ENCODE data around the gene ZNF764.
"Not testable (repeated sequence)": the region's sequence is repeated elsewhere in the genome, so short reads cannot be mapped to it uniquely, and the experiment has no call there.

The ZNF764 gene

DNA sequence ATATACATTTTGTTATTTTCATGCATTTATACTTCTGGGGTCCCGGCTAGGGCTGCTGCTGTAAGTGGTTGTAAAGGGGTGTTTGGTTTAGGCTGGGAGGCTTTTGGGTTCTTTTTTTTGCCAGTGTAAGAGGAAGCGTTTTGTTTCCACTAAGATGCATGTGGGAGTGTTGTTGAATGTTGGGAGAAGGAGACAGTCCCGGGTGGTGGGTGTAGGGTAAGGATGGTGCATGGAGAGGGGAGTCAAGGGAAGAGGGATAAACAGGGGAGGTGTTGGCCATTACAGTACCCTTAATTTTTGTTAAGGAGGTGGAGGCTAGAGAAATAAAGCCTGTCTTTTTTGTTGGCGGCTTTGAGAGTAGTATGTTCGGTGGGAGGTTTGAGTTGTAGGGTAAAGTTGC, 15.1 kb downstream of the ZNF764 start:
- no peak for DNase-seq

DNA sequence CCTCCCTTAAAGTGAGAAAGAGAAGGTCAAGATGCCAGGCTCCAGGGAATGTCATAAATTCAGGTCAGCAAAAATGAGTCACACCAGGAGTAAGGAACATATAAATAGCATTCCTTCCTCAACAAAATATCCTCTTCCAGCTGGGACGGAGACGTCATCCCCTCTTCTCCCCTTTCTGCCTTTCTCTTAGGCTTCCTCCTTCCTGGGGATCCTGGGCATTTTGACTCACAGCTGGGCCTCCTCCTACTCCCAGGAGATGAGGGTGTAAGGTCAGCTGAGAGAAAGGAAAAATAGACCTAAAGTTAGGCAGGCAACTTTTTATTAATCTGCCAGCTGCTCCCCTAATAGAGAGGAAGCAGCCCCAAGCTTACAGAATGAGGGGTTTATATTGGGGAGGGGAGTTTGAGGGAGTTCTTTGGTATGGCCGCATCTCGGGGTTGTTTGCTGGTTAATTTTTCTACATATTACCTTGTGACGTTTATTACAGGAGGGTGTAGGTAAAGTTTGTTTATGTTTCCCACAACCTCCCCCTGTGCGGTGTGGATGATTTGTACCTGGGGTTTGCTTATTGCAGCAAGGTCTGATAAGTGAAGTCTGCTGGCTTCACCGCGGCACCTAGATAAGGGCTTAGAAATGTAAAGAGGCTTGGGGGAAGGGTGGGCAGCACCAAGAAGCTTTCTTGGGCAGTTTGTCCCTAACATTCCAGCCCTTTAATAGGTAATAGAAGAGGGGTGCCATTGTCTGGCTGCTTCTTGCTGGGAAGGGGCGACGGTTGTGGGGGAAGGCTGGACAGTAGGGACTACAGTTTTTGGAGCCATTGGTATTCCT, 16.5 kb downstream of the ZNF764 start:
- DNase-seq: no peak

DNA sequence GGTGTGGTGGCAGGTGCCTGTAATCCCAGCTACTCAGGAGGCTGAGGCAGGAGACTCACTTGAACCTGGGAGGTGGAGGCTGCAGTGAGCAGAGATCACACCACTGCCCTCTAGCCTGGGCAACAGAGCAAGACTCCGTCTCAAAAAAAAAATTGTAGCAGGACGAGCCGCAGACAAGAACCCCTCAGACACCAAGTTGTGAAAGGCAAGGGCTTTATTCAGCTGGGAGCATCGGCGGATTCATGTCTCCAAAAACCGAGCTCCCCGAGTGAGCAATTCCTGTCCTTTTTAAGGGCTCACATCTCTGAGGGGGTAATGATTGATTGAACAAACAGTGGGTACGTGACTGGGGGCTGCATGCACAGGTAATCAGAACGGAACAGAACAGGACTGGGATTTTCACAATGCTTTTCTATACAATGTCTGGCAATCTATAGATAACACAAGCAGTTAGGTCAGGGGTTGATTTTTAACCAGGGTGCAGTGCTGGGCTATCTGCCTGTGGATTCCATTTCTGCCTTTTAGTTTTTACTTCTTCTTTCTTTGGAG, 17.2 kb downstream of the ZNF764 start:
- not testable (repeated sequence) for DNase-seq

DNA sequence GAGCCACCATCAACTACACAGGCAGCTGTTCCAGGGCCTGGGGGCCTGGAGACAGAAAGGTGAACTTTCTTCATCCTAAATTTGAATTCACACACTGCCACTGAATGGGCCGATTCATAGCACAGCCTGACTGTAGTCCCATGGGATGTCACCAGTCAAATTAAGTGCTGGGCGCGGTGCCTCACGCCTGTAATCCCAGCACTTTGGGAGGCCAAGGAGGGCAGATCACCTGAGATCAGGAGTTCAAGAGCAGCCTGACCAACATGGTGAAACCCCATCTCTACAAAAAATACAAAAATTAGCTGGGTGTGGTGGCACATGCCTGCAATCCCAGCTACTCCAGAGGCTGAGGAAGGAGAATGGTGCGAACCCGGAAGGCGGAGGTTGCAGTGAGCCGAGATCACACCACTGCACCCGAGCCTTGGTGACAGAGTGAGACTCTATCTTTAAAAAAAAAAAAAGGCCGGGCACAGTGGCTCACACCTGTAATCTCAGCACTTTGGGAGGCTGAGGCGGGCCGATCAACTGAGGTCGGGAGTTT, 18.1 kb downstream of the ZNF764 start:
- DNase-seq: not testable (repeated sequence)

DNA sequence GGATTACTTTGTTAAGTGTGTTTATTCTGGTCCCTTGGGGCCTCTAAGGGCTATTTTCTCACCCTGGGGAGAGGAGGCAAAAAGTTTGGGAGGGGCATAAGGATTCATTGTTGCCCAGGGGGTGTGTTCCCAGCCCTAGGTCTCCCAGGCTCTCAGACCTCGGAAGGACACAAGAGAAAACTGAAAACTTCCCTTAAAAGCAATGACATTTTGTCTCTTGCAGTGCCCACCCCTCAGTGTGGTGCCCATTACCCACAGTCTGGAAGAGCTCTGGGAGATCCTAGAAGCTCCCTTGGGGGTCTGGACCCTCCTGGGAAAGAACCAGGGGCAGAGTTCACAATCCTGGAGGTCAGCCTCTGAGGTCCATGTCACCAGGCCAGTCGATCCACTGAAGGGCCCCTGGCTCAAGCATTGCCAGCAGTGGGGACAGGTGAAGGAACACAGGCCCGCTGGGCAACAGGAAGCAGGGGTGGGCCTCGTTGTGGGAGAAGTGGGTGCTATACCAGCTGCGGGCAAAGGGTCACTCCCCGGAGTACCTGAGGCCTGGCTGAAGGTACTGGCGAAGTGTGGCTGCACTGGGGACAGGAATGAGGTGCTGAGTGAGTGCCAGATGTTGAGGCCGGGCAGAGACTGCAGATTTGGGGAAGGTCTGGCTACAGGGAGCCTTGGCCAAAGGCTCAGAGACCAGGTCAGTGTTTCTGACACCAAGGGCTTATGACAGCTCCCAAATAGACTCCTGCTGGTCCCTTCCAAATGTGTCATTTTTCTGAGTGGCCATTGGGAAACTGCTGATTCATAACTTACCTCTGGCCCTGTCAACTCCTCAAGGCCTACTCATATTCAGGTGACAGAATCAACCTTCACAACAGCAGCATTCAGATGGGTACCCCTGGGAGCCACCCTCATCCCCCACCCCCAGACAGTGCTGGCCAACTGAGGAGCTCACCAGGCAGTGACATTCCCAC, 18.9 kb downstream of the ZNF764 start:
- DNase-seq: no peak

DNA sequence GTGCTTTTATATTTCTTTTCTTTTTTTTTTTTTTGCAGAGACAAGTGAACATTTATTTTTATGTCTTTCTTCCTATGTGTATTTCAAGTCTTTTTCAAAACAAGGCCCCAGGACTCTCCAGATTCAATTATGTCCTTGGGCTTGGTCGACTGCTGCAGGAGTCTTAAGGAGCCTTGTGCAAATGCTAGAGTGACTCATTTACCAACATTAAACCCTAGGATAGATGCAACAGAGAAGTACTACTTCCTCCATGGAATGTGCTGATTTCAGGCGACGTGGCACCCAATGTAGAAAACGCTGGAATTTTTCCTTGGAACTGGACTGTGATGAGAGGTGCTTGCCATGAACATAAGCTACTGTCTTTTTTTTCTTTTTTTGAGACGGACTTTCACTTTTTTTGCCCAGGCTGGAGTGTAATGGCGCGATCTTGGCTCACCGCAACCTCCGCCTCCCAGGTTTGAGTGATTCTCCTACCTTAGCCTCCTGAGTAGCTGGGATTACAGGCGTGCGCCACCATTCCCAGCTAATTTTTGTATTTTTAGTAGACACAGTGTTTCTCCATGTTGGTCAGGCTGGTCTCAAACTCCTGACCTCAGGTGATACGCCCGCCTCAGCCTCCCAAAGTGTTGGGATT, 21.7 kb downstream of the ZNF764 start:
- DNase-seq: not testable (repeated sequence)

DNA sequence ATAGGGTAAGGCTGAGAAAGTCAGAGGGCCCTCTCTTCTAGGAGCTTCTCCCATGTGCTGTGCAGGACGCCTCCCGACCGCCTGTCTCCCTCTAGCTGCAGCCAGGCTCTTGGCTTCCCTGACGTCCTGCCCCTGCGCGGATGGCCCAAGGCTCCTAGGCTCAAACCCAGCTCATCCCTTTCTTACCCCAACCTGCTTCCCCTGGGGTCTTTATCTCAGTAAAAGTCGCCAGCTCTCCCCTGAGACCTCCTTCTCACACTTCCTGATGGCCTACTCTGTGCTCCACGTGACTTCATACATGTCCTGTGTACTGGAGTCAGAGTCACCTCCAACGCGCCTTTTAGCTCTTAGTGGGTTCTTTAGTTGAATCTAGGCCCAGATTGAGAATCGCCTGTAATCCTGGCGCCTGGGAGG, 22.4 kb downstream of the ZNF764 start:
- peak; percentile 85 for DNase-seq

DNA sequence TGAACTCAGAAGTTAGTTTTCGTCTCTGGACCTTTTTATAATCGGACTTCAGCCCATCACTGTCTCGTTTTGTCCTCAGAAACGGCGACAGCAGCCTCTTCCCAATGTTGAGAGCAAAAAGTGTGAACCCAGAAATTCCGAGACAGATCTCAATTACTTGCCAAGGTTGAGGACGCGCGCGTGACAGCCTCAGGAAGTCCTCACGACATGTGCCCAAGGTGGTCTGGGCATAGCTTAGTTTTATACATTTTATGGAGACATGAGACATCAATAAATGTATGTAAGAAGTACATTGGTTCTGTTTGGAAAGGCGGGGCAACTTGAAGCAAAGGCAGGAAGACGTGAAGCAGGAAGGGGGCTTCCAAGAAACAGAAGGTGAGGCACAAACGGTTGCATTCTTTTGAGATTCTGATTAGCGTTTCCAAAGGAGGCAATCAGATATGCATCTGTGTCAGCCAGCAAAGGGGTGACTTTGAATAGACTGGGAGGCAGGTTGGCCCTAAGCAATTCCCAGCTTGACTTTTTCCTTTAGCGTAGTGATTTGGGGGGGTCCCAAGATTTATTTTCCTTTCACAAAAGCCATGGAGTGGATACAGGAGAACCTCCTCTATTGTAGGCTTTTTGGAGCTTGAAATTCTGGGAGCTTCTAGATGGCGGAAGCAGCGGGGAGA, 22.9 kb downstream of the ZNF764 start:
- peak; percentile 78 for DNase-seq

DNA sequence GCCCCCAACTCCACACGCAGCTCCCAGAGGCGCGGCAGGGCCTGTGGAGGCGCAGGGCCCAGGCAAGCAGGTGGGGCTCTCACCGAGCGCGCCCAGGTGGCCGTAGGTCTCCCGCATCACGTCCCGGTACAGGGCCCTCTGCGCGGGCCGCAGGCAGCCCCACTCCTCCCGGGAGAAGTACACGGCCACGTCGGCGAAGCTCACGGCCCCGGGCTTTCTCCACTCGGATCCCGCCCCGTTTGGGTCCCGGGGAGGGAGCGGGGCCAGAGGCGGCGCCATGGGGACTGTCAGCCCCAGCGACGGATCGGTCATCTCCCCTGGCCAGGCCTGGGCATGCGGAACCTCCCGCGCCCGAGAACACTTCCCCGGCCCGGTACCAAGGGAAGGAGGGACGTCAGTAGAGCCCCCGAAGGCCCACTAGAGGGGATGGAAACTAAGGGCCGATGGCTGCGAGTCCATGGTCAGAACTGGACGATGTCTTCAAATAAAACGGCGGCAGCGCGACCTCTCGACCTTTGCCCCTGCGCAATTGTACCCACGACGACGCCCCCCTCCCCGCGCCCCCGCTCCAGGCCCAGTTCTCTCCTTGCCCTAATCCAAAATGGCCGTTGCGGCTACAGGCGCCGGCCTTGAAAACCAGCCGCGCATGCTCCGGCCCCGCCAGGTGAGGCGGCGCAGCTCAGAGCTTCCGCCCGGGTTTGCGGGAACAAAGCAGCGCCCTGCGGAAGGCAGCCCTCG, 23.6 kb downstream of the ZNF764 start, which contains the start of gene ZNF747:
TSS of gene ZNF747 (minus strand) at position 491 of the 738 bp plus-strand sequence. CDS start at position 312, 179 bp downstream.
- peak; percentile 97 for DNase-seq

DNA sequence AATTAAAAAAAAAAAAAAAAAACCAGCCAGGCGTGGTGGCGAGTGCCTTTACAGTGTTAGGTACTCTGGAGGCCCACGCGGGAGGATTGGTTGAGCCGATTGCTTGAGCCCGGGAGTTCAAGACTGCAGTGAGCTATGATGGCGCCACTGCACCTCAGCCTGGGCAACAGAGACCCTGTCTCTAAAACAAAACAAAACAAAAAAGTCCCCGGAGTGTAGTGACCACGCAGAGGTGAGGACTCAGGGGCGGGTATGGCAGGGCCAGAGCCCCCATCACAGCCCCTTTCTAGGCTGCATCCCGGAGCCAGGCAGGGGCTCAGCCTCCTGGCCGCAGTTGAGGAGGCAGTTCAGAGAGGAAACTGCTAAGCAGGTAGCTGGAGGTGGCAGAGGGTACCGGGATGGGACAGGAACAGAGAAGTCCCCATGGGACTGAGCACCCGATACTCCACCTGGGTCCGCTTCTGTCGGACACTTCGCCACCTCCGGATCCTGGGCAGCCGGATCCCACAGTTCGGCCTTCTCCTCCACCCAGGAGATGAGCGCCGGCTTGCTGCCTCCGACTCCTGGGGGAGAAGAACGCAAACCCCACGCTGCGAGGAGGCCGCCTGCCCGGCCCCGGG, 24.3 kb downstream of the ZNF764 start:
- DNase-seq: peak; percentile 33

DNA sequence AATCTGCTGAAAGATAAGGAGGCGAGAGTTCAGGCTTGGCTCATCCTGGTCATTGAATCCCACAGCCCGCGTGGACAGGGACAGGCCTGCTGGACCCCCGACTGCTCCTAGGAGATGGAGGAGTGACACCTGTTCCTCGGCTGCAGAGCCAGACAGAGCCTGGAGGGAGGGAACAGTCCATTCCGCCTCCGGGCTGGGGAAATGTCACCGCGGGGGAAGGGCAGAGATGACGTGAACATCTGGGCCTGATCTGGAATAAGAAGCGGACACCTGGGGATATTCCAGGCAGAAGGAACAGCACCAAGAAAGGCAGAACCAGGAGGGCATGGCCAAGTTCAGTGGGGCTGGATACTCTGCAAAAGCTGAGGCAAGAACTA, 25.0 kb downstream of the ZNF764 start:
- DNase-seq: peak; percentile 24

DNA sequence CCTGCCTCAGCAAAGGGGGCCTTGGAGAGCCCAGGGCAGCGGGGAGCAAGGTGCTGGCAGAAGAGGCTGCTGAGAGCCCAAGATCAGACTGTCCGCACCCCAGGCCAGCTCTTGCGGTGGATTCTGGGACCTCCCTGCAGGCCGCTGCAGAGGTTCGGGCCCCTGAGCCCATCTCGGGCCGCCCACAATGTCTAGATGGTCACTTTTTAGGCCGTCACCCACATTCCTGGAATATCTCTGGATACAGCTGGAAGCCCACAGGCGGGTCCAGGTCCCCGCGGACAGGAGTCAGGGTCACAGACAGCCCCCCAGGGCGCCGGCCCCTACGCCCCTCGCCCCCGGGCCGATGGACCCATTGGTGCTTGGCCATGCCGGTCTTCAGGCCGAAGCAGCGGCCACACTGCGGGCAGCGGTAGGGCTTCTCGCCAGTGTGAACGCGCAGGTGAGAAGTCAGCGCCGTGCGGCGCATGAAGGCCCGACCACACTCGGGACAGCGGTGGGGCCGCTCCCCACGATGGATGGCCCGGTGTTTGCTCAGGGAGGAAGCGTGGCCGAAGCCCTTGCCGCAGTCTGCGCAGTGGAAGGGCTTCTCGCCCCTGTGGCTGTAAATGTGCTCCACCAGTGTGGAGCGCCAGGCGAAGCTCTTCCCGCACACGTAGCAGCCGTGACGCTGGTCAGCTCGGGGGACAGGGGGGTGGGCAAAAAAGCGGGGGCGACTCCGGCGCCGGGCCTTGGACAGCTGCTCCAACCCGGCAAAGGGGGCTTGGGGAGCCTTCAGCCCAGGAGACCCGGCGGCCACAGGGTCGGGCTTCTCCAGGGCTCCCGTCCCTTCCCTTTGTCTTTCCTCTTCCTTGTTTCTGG, 25.7 kb downstream of the ZNF764 start:
- DNase-seq: no peak

DNA sequence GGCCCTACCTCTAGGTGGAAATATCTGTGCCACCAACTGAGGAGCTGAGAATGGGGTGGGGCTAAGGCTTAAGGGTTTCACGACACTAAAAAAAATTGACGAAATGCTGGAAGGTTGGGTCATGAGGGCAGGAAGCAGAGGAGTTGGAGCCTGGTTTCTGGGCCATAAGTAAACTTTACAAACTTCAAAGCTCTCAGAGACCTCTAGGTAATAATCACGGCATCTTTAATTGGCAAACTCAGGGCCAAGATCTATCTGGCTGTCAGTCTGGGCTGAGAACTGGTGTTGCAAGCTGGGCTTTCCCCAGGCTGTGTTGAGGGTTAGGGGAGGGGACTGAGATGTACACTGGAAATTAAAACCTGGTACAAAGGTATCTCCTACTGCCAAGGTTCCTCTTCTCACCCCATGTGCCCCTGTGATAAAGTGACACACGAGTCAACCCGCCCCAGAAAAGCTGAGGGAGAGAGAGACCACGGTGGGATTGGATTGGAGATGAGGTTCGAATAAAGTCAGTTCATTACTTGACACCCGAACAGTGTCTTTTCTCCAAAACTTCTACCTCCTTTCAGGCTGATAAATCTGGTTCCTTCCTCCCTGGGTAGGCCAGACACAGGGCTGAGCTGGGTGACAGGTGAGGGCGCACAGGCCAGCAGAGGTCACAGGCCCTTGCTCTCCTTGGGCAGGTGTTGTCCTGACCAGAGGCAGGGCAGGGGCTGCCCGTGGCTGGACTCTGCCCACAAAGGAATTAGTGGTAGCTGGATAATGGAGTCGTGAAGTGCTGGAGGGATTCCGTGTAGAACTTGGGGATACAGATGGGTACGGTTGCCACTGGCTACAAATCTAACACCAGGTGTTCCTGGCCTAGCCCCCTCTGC, 27.8 kb downstream of the ZNF764 start:
- no peak for DNase-seq

DNA sequence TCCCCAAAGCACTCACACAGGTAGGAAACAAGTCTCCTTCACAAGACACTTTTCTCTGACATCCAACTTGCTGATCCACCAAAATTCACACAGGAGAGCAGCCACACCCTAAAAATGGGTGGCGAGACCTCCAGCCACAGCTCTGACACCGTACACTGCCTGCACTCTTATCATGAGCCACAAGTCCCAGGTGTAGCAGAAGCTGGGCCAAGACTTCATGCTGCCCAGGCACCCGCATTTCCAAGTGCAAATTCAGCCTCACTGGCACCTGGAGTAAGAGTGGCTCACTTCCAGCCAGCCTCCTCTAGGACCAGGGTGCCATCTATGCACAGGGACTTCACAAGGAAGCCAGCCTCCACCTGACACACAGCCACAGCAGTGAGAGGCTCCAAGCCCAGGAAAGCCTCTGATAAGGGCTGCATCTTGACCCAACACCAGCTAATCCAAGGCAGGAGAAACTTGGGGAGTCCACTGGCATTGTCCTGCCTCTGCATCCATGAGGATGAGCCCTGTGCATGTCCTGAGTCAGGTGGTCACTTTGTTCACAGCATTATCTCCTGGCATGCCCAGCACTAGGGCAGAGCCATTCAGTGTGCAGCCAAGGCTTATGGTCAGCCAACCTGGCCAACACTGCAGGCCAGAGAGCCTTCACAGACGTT, 29.2 kb downstream of the ZNF764 start:
- no peak for DNase-seq

DNA sequence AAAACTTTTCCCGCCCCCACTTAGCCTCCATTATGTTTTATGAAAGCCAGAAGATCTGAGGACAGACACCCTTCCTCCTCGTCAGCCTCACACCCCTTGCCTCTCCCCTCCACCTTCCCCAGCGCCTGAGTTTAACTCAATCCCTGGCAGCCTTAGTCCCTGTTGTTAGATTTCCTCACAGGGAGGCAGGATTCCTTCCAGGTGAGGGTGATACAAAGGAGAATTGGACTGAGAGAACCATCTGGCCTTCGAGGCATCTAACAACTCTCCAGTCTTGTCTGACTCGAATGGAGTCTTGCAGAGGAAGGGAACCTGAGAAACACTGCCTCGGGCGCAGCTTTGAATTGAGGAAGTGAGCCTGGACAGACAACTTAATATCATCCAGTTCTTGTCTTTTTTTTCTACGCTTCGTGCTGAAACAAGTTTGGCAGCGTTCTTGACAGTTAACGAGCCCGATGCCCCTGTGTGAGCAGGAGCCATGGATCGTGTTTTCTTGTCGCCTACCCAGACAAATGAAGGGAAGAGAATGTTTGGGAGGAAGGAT, 30.5 kb downstream of the ZNF764 start:
- DNase-seq: peak; percentile 87

DNA sequence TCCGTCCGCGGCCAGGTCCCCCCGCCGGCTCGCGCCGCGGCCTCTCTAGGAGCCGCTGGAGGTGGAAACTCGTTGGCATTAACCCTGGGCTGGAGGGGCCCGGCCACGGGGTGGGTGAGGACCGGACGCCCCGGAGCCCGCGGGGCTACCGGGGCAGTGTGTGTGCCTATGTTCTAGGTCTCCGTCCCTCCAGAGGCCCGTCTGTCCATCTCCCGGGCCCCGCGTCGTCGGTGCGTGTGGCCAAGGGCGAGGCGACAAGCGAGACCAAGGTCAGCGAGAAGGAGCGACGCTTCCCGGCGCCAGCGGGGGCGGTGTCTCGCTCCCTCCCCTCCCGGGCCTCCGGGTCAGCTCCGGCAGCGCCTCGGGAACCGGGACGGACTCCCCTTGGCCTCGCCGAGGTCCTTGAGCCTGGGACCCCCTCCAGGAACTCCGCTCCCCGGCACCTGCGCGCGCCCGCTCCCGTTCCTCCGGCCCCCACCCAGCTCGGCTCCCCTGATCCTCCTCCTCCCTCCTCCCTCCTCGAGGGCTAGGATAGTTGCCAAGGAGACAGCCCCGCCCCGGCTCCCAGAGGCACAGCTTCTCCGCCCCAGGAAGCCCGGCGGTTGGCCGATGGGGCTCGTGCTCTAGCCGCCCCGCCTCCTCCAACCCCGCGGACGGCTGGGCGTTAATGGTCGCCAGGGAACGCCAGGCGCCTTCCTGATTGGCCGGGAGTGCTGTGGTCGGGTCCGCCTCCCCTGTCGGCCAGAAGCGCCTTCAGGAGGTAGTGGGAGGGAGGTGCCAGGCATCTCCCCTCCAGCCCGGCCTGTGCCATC, 31.1 kb downstream of the ZNF764 start:
- DNase-seq: peak; percentile 100

Measured in NCI-H69 (cell line).